Large intestine (tissue), 3 donors: ENCODE measurements around the gene RTEL1. TPM values are rescaled to one million over a fixed set of nuclear protein-coding genes. Genes with fewer than 3 reads are reported as not detected.
A peak's percentile ranks its signal among the peaks of the same experiment; 100 is the strongest.
"Not testable (repeated sequence)": the region's sequence is repeated elsewhere in the genome, so short reads cannot be mapped to it uniquely, and the experiment has no call there.

Source experiments
- DNase-seq, 2 donors: peaks; one replicate each; pipeline versions ENCODE4 v3.0.0 to v3.0.0-alpha.2; 2013
- H3K27ac ChIP-seq: one replicate; pipeline ENCODE4 v1.5.1; 2013; ENCODE audit warnings: low read length
- H3K27me3 ChIP-seq: 2 replicates; pipeline ENCODE4 v1.6.1; 2013; ENCODE audit warnings: low read length; ENCODE audit not compliant: control insufficient read depth, insufficient read depth
- H3K36me3 ChIP-seq: 2 replicates; pipeline ENCODE4 v1.6.1; 2013; ENCODE audit warnings: low read length; ENCODE audit not compliant: control insufficient read depth, insufficient read depth
- H3K4me1 ChIP-seq: one replicate; pipeline ENCODE4 v1.6.1; 2013; ENCODE audit warnings: low read length; ENCODE audit not compliant: control insufficient read depth, insufficient read depth
- H3K4me3 ChIP-seq: one replicate; pipeline ENCODE4 v1.5.1; 2013; ENCODE audit warnings: low read length
- H3K9me3 ChIP-seq: one replicate; pipeline ENCODE4 v1.6.1; 2013; ENCODE audit warnings: mild to moderate bottlenecking, low read depth, low read length, moderate library complexity; ENCODE audit not compliant: control insufficient read depth
- WGBS: methylation state at CpG from one replicate; pipeline ENCODE4 v1.1.5; 2013; ENCODE audit warnings: low lambda C conversion rate; ENCODE audit not compliant: insufficient coverage; 5-methylcytosine and 5-hydroxymethylcytosine counted together
- polyA plus RNA-seq: library from polyadenylated mRNA; unstranded; fragments of 120-200 nt; gene quantifications from one replicate; pipeline ENCODE4 v1.2.1, GENCODE V29; 2013

The RTEL1 gene
- polyA plus RNA-seq, 1 donor = 12.2 TPM

DNA sequence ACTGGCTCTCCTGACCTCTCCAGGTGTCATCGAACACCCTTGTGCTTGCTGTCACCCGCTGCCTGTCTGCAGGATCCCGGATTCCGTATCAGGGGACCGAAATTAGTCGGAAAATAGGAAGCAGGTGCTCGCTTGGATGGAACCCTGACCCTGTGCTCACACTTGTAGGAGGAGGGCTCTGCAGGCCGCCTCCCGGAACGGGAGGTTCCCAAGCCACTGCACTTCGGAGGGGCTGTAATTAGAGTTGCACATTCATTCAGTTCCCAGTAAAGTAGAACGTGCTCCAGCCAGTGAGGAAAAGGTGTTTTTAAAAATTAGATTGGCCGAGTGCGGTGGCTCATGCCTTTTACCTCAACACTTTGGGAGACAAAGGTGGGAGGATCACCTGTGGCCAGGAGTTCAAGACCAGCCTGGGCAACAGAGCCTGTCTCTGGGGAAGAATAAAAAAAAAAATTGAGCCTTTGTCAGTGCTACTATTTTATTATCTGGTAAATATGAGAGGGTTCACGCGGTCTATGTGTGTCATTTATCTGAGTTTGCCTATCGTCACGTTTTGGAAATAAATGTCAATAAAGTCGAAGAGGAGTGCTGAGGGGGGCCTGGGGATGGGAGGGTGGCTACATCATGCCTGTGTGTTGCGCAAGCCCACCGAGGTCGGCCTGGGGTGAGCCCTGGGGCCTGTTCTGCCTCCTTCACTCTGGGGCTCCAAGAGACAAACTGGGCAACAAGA, 29.7 kb upstream of the RTEL1 start:
- peak overlapping the region; percentile 94 for H3K4me3 ChIP-seq
- peaks cover 9% of the 10 kb centered on the region for H3K4me1 ChIP-seq
- DNase-seq = peak; percentile 68 to 87
- H3K9me3 ChIP-seq = no peaks in the 10 kb centered on the region
- H3K36me3 ChIP-seq = no peaks in the 10 kb centered on the region
- H3K27ac ChIP-seq = peak overlapping the region; percentile 94
- H3K27me3 ChIP-seq = no peaks in the 10 kb centered on the region
- no CpG with 5 or more reads among the region's 22 CpGs for WGBS

DNA sequence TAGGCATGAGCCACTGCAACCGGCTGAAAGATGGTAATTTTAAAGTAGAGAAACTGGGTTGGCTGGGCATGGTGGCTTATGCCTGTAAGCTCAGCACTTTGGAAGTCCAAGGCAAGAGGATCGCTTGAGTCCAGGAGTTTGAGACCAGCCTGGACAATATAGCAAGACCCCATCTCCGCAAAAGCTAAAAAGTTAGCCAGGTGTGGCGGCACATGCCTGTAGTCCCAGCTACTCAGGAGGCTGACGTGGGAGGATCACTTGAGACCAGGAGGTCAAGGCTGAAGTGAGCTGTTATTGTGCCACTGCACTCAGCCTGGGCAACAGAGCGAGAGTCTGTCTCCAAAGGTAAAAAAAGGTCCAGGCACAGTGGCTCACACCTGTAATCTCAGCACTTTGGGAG, 27.2 kb upstream of the RTEL1 start:
- not testable (repeated sequence) for DNase-seq, H3K36me3 ChIP-seq, H3K27me3 ChIP-seq, H3K4me1 ChIP-seq, H3K9me3 ChIP-seq, H3K4me3 ChIP-seq, H3K27ac ChIP-seq
- WGBS = no CpG with 5 or more reads among the region's 6 CpGs

DNA sequence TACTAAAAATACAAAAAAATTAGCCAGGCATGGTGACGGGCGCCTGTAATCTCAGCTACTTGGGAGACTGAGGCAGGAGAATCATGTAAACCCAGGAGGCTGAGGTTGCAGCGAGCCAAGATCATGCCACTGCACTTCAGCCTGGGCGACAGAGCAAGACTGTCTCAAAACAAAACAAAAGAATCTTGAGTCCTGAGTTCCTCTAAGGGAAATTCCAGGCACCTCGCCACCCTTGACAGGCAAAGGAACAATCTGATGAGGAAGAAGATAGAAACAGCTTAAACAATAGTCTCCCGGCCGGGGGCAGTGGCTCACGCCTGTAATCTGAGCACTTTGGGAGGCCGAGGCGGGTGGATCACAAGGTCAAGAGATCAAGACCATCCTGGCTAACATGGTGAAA, 26.7 kb upstream of the RTEL1 start:
- H3K27me3 ChIP-seq, H3K4me1 ChIP-seq, H3K27ac ChIP-seq, H3K36me3 ChIP-seq, DNase-seq, H3K4me3 ChIP-seq, H3K9me3 ChIP-seq: not testable (repeated sequence)
- WGBS = 27% methylated on average over 3 of the region's 10 CpGs

DNA sequence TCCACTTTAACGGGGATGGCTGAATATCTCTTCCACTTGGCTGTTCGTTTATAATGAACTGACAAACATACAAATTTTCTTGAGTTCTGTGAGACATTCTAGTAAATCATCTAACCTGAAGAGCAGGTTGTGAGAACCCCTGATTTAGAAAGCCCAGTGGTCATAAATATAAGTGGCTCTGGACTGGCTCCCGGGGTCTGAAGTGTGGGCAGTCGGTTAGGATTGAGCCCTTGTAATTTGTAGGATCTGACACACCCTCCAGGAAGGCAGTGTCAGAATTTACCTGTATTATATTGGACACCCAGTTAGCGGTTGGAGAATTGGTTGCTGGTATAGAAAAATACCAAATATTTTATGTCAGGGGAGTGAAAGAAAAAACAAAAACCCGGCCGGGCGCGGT, 24.4 kb upstream of the RTEL1 start:
- H3K4me1 ChIP-seq = no peaks in the 10 kb centered on the region
- H3K9me3 ChIP-seq = no peaks in the 10 kb centered on the region
- no peaks in the 10 kb centered on the region for H3K36me3 ChIP-seq
- H3K27me3 ChIP-seq = no peaks in the 10 kb centered on the region
- no peak overlapping the region for H3K27ac ChIP-seq
- no peak overlapping the region for H3K4me3 ChIP-seq
- WGBS = 60% methylated on average over 2 of the region's 9 CpGs
- DNase-seq = no peak

DNA sequence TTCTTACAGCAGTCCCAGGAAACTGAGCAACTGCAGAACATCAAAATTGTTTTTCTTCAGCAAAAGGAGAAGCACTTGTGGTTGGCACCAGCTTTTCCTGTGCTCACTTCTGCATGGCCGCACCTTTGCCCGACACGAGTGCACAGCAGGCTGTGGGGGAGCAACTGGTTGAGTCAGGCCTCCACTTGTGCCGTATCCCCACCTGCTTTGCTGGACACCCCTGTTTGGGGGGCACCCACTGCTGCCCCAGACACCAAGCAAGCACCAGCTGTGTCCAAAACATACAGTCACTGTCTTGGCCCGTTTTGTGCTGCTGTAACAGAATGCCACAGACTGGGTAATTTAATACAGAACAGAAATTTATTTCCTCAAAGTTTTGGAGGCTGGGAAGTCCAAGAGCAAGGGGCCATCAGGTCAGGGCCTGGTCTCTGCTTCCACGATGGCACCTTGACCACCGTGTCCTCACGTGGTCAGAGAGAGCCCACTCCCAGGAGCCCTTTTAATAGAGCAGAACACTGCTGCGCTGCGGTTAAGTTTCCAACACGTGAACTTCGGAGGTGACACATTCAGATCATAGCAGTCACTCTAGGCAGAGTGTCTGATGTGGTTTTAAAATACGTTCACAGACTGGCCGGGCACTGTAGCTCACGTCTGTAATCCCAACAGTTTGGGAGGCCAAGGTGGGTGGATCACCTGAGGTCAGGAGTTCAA, 22.5 kb upstream of the RTEL1 start:
- no peak overlapping the region for H3K27ac ChIP-seq
- no peaks in the 10 kb centered on the region for H3K27me3 ChIP-seq
- H3K9me3 ChIP-seq = no peaks in the 10 kb centered on the region
- no peak for DNase-seq
- H3K4me3 ChIP-seq = no peak overlapping the region
- no peaks in the 10 kb centered on the region for H3K36me3 ChIP-seq
- no CpG with 5 or more reads among the region's 15 CpGs for WGBS
- no peaks in the 10 kb centered on the region for H3K4me1 ChIP-seq

DNA sequence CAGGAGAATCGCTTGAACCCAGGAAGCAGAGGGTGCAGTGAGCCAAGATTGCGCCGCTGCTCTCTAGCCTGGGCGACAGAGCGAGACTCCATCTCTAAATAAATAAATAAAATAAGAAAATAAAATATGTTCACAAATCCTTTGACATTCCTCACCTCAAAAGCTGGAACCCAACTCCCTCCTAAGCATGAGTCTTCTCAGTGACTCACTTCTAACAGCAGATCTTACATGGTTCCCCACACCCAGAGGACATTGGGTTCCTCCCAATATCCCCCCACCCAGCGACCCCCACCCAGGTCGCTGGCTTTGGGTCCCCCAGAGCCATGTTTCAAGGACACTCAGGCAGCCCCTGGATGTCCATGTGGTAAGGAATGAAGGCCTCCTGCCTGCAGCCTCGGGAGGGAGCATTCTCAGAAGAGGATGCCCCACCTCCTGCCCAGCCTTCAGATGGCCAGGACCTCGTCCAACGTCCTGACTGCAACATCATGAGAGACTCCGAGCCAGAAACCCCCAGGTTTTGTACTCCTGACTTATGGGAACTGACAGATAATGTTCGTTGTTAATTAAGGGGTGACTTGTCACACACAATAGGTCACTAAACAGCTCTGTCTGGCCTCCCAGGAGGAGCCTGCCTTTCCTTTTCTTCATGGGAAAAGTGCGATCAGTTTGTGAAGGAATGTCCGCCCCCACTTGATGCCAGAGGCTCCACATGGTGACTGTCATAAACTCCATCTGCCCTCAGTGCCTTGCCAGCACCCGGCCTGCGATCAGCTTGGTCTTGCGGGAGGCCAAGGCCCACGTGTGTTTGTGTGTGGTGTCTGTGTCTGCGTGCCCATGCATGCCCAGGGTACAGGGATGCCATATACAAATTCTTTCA, 21.1 kb upstream of the RTEL1 start:
- no peaks in the 10 kb centered on the region for H3K9me3 ChIP-seq
- 100% methylated on average over 3 of the region's 19 CpGs for WGBS
- no peaks in the 10 kb centered on the region for H3K36me3 ChIP-seq
- no peak for DNase-seq
- no peak overlapping the region for H3K27ac ChIP-seq
- no peak overlapping the region for H3K4me3 ChIP-seq
- no peaks in the 10 kb centered on the region for H3K27me3 ChIP-seq
- peaks cover 2% of the 10 kb centered on the region for H3K4me1 ChIP-seq

DNA sequence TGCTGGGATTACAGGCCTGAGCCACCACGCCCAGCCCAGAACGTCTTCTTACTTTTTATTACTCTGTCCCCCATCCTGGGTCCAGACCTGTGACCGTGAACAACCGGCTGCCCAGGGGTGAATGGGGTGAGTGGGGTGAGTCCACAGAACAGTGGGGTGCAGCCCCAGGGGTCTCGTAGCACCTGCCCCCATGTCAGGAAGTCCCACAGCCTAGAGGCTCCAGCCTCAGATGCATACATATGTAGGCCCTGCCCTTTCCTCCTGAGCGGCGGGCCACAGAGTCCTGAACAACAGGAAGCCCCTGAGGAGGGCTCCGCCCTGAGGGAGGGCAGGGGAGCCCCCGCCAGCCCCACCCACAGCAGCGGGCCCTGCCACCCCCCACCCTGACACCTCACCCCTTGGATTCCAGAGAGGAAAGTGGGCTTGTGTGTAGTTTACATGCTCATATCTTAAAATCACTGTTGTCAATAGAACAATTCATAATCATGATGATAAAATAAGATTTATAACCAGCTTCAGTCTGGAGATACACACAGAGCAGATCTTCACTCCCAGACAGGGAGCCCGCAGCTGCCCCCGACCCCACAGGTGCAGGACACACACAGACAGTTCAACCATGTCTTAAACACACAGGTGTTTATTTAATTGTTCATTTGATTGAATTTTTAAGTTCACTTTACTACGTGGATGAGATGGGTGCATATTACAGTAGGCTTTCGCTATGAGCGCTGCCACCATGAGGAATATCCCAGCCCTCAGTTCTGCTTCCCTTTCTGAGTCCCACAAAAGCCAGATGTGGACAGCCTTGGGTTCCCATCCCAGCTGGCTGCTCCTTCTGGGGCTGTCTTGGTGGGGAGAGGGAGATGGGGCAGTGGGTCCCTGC, 18.8 kb upstream of the RTEL1 start:
- Histone ChIP-seq H3K27me3 (no peaks in the 10 kb centered on the region), H3K4me3 (no peak overlapping the region), H3K9me3 (no peaks in the 10 kb centered on the region), H3K36me3 (no peaks in the 10 kb centered on the region), H3K27ac (no peak overlapping the region), H3K4me1 (peaks cover 8% of the 10 kb centered on the region)
- no peak for DNase-seq
- 83% methylated on average over 2 of the region's 15 CpGs for WGBS

DNA sequence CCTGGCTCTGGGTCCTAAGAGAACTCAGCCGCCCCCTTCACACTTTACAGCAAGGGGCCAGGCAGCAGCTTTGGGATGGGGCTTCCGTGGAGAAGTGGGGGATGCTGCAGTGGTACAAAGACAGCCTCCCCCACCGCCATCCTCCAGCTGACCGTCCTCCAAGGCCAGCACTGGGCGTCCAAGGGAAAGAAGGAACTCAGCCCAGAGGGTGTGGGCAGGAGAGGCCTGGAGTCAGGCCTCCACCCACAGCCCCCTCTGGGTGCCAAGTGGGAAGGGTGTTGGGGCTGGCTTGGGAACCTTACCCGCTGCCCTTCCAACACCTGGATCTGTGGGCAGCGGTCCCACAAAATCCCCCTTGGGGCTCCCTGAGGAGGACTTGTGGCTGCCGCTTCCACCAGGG, 18.0 kb upstream of the RTEL1 start:
- Histone ChIP-seq H3K4me1 (peaks cover 8% of the 10 kb centered on the region), H3K36me3 (no peaks in the 10 kb centered on the region), H3K27me3 (no peaks in the 10 kb centered on the region), H3K9me3 (no peaks in the 10 kb centered on the region), H3K27ac (no peak overlapping the region), H3K4me3 (no peak overlapping the region)
- no peak for DNase-seq
- WGBS = no CpG with 5 or more reads among the region's 8 CpGs

DNA sequence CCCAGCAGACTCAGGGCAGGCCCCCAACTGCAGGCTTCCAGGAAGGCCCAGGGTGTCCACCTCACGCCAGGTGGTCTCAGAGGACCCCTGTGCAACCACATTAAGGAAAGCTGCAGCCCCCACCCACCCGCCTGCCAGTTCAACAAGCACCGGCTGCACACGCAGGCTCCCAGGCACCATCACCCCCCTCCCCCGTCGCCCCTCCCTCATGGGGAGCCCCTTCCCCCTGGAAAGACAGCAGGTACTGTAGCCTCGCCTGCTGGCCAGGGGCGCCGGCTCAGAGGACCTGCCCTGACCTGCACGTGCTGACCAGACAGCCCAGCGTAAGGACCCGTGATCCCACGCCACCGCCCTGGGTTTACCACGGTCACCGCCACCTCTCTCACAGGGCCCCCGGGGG, 17.4 kb upstream of the RTEL1 start:
- not testable (repeated sequence) for H3K27ac ChIP-seq, H3K36me3 ChIP-seq, H3K4me1 ChIP-seq, DNase-seq, H3K4me3 ChIP-seq, H3K27me3 ChIP-seq, H3K9me3 ChIP-seq
- WGBS = no CpG with 5 or more reads among the region's 17 CpGs
